A549 treated with dexamethasone at 1 μM for 4 hours (cell line): ENCODE data around the gene GBP6. TPM values are rescaled to one million over a fixed set of nuclear protein-coding genes. Genes with fewer than 3 reads are reported as not detected.

Source experiments
- total RNA-seq: library from RNA; stranded (reverse); fragments of 200-300 nt; extraction: Qiagen RNA extraction; gene quantifications from 5 replicates; pipeline ENCODE4 v1.2.3, GENCODE V29; 2022

The GBP6 gene
- not detected in 5 replicates for total RNA-seq

GRCh38 chr1:89363638-89364536, at the start of gene GBP6:
GBP6 (plus strand) TSS chr1:89364059; CDS start chr1:89368552, 4,493 bp downstream.

Other genes with a start within 250 kb of the GBP6 start
- 0.71 to 1.1 TPM (median 0.88 TPM) in 5 replicates for gene GBP2, start 237.9 kb upstream of the GBP6 start, total RNA-seq
- gene GBP7, start 188.1 kb upstream of the GBP6 start, total RNA-seq, result not detected in 5 replicates
- gene GBP4, start 165.1 kb upstream of the GBP6 start, total RNA-seq, result 0.01 TPM in 1 of 5 replicates, not detected in the others
- gene GBP5, start 91.2 kb upstream of the GBP6 start, total RNA-seq, result 0.01 to 0.08 TPM in 2 of 5 replicates, not detected in the others
- 2.4 to 5.1 TPM (median 4.7 TPM) in 5 replicates for gene LRRC8B, start 160.8 kb downstream of the GBP6 start, total RNA-seq